Liver (tissue), 9 donors: ENCODE results near the gene LPGAT1. TPM values are rescaled to one million over a fixed set of nuclear protein-coding genes. Genes with fewer than 3 reads are reported as not detected.

Experiments used
- DNase-seq: peaks from one replicate; pipeline ENCODE4 v3.0.0-alpha.2; 2017; ENCODE audit warnings: low spot score
- H3K27ac ChIP-seq, 2 donors: one replicate each; pipeline ENCODE4 v1.7.0; 2013; ENCODE audit warnings: inconsistent platforms in 2 of 2, low read length in 2 of 2, control low read depth in 1 of 2, low read depth in 1 of 2, mild to moderate bottlenecking in 1 of 2
- H3K27me3 ChIP-seq, 4 donors: one replicate each; pipeline versions ENCODE4 v1.6.1 to v1.7.0; 2013; ENCODE audit warnings: low read length in 3 of 4, inconsistent platforms in 1 of 4, mild to moderate bottlenecking in 1 of 4, moderate library complexity in 1 of 4; ENCODE audit not compliant: control insufficient read depth in 4 of 4, insufficient read depth in 4 of 4
- H3K36me3 ChIP-seq, 4 donors: one replicate each; pipeline versions ENCODE4 v1.6.1 to v1.7.0; 2013; ENCODE audit warnings: low read length in 3 of 4, mild to moderate bottlenecking in 3 of 4, low read depth in 1 of 4, moderate library complexity in 1 of 4; ENCODE audit not compliant: control insufficient read depth in 4 of 4, insufficient read depth in 3 of 4
- H3K4me1 ChIP-seq, 4 donors: one replicate each; pipeline versions ENCODE4 v1.6.1 to v1.7.0; 2013; ENCODE audit warnings: low read length in 3 of 4, mild to moderate bottlenecking in 3 of 4, moderate library complexity in 1 of 4; ENCODE audit not compliant: control insufficient read depth in 4 of 4, insufficient read depth in 4 of 4
- H3K4me3 ChIP-seq, 3 donors: one replicate each; pipeline versions ENCODE4 v1.6.1 to v1.7.0; 2013; ENCODE audit warnings: low read length in 3 of 3, control low read depth in 1 of 3, low read depth in 1 of 3, mild to moderate bottlenecking in 1 of 3
- H3K9ac ChIP-seq, 2 donors: one replicate each; pipeline ENCODE4 v1.7.0; 2013; ENCODE audit warnings: low read length in 2 of 2, mild to moderate bottlenecking in 2 of 2, moderate library complexity in 2 of 2, control low read depth in 1 of 2, low read depth in 1 of 2
- H3K9me3 ChIP-seq, 4 donors: one replicate each; pipeline versions ENCODE4 v1.6.1 to v1.7.0; 2013; ENCODE audit warnings: low read length in 3 of 4; ENCODE audit not compliant: control insufficient read depth in 4 of 4
- EGR1 ChIP-seq, 2 donors: IDR thresholded peaks; 2 replicates each; pipeline ENCODE4 v1.6.1; 2016 to 2018; ENCODE audit warnings: antibody characterized with exemption in 2 of 2, low read depth in 2 of 2
- FOXA1 ChIP-seq: IDR thresholded peaks from 2 replicates; pipeline ENCODE4 v1.6.1; 2016; ENCODE audit warnings: antibody characterized with exemption
- FOXA2 ChIP-seq: IDR thresholded peaks from 2 replicates; pipeline ENCODE4 v1.6.1; 2016; ENCODE audit warnings: antibody characterized with exemption
- HNF4A ChIP-seq, 2 donors: conservative IDR thresholded peaks; 2 replicates each; pipeline ENCODE4 v1.6.1; 2016; ENCODE audit warnings: antibody characterized with exemption in 2 of 2, mild to moderate bottlenecking in 2 of 2
- SP1 ChIP-seq: IDR thresholded peaks from 2 replicates; pipeline ENCODE4 v1.6.1; 2018; ENCODE audit warnings: antibody characterized with exemption, mild to moderate bottlenecking
- TAF1 ChIP-seq: conservative IDR thresholded peaks from 2 replicates; pipeline ENCODE4 v1.6.1; 2016; ENCODE audit warnings: antibody characterized with exemption, mild to moderate bottlenecking
- WGBS: extraction: QIAGEN DNeasy Blood & Tissue Kit; methylation state at CpG from one replicate; pipeline ENCODE4 v1.1.7; 2013; 5-methylcytosine and 5-hydroxymethylcytosine counted together
- polyA plus RNA-seq, 2 donors: library from polyadenylated mRNA; stranded (reverse) in 1 of 2; unstranded in 1 of 2; fragments of 200-250 nt in 1 of 2; fragments of >200 nt in 1 of 2; fragmentation: Nextera tagmentation in 1 of 2; extraction: Ambion mirVana in 1 of 2; gene quantifications; one replicate each; pipeline versions ENCODE4 v1.2.1 to v1.2.3, GENCODE V29; 2013 to 2015
- total RNA-seq, 2 donors: library from RNA; depleted of rRNA; stranded (reverse); fragments of >200 nt; gene quantifications; one replicate each; pipeline ENCODE4 v1.2.3, GENCODE V29; 2014
- TF ChIP-seq, protein P1 (sequence below): IDR thresholded peaks from 2 replicates; pipeline ENCODE4 v1.6.1; 2016; ENCODE audit warnings: antibody characterized with exemption, mild to moderate bottlenecking
- TF ChIP-seq, protein P2 (sequence below): IDR thresholded peaks from 2 replicates; pipeline ENCODE4 v1.6.1; 2016; ENCODE audit warnings: antibody characterized with exemption
- TF ChIP-seq, protein P3 (sequence below): IDR thresholded peaks from 2 replicates; pipeline ENCODE4 v1.6.1; 2016; ENCODE audit warnings: antibody characterized with exemption
- TF ChIP-seq, protein P4 (sequence below): IDR thresholded peaks from 2 replicates; pipeline ENCODE4 v1.6.1; 2016; ENCODE audit warnings: antibody characterized with exemption
- TF ChIP-seq, protein P5 (sequence below): fragments of 150-350 bp; IDR thresholded peaks from 2 replicates; pipeline ENCODE4 v1.5.1; 2017; ENCODE audit warnings: improper control_type of control experiment, low read depth, low read length; ENCODE audit not compliant: missing input control
- donor health status: healthy.
- donor health status: healthy.
- donor health status: healthy.
- donor health status: healthy.
- donor health status: healthy.

Gene LPGAT1
- total and polyA plus RNA-seq, 4 donors = 11.6 to 53.8 (median 32.2) TPM

DNA sequence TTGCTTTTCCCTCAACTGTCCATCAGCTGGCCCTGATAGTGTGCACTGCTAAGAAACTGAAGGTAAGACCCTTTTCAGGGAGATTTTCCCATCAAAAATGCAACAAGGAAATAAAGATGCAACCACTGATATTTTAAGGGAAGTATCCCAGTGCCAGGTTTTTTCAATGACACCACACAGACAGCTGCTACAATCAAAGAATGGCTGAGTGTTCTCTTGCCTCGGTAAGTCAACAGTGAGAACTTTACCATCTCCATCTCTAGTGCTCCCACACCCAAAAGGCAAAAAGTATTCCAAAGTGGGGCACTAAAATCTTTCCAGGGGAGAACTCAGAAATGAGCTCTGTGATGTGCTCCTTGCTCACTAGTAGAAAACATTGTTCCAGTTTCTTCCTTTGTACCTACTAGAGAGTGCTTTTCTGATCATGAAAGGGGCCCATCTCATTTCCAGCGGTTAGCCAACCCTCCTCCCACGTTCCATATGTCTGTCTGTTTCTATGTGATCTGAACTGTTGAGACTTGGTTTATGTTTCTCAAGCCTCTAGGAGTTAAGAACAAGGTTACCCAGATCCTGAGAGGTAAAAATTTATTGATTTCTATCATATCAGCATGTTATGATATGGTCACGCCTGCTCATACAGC, 87.6 kb downstream of the LPGAT1 start:
- 90% methylated on average over 4 of the region's 4 CpGs for WGBS
- Histone ChIP-seq H3K4me1 (no peaks in the 10 kb centered on the region), H3K27me3 (no peaks in the 10 kb centered on the region), H3K9ac (no peak overlapping the region), H3K36me3 (peaks cover 2 to 20% (median 9%) of the 10 kb centered on the region in 4 donors), H3K27ac (no peak overlapping the region), H3K4me3 (no peak overlapping the region), H3K9me3 (no peaks in the 10 kb centered on the region)
- TF ChIP-seq, protein P1, sequence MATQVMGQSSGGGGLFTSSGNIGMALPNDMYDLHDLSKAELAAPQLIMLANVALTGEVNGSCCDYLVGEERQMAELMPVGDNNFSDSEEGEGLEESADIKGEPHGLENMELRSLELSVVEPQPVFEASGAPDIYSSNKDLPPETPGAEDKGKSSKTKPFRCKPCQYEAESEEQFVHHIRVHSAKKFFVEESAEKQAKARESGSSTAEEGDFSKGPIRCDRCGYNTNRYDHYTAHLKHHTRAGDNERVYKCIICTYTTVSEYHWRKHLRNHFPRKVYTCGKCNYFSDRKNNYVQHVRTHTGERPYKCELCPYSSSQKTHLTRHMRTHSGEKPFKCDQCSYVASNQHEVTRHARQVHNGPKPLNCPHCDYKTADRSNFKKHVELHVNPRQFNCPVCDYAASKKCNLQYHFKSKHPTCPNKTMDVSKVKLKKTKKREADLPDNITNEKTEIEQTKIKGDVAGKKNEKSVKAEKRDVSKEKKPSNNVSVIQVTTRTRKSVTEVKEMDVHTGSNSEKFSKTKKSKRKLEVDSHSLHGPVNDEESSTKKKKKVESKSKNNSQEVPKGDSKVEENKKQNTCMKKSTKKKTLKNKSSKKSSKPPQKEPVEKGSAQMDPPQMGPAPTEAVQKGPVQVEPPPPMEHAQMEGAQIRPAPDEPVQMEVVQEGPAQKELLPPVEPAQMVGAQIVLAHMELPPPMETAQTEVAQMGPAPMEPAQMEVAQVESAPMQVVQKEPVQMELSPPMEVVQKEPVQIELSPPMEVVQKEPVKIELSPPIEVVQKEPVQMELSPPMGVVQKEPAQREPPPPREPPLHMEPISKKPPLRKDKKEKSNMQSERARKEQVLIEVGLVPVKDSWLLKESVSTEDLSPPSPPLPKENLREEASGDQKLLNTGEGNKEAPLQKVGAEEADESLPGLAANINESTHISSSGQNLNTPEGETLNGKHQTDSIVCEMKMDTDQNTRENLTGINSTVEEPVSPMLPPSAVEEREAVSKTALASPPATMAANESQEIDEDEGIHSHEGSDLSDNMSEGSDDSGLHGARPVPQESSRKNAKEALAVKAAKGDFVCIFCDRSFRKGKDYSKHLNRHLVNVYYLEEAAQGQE = no peak
- TF ChIP-seq FOXA1 (no peak), SP1 (no peak), TAF1 (no peak), FOXA2 (no peak), HNF4A (conservative IDR thresholded peaks at IDR 0.05) (no peak)
- TF ChIP-seq, protein P2, sequence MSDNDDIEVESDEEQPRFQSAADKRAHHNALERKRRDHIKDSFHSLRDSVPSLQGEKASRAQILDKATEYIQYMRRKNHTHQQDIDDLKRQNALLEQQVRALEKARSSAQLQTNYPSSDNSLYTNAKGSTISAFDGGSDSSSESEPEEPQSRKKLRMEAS = no peak
- TF ChIP-seq, protein P3, sequence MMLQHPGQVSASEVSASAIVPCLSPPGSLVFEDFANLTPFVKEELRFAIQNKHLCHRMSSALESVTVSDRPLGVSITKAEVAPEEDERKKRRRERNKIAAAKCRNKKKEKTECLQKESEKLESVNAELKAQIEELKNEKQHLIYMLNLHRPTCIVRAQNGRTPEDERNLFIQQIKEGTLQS = no peak
- DNase-seq = no peak

DNA sequence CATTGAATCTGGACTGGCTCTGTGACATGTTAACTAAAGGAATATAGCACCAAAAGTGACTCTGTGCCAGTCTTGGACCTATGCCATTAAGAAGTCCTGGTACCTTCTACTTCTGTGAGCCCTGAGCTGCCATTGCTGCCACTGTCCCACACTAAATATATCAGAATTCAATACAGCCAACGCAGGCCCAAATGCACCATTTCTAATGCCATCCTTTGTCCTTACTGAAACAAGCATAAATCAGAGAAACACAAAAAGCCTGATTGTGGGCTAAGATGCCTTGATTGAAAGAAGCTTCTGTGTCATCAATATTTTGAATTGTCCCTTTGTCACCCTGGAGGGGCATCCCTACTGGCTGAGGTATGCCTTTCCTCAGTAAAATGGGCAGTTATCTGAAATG, 88.3 kb downstream of the LPGAT1 start:
- TF ChIP-seq FOXA1 (no peak), EGR1 (IDR thresholded peaks at IDR 0.05; ENCODE audit: low read depth in 2 of 2) (no peak)
- TF ChIP-seq, protein P4, sequence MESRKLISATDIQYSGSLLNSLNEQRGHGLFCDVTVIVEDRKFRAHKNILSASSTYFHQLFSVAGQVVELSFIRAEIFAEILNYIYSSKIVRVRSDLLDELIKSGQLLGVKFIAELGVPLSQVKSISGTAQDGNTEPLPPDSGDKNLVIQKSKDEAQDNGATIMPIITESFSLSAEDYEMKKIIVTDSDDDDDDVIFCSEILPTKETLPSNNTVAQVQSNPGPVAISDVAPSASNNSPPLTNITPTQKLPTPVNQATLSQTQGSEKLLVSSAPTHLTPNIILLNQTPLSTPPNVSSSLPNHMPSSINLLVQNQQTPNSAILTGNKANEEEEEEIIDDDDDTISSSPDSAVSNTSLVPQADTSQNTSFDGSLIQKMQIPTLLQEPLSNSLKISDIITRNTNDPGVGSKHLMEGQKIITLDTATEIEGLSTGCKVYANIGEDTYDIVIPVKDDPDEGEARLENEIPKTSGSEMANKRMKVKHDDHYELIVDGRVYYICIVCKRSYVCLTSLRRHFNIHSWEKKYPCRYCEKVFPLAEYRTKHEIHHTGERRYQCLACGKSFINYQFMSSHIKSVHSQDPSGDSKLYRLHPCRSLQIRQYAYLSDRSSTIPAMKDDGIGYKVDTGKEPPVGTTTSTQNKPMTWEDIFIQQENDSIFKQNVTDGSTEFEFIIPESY = no peak
- Histone ChIP-seq H3K27ac (no peak overlapping the region), H3K4me1 (no peaks in the 10 kb centered on the region), H3K27me3 (no peaks in the 10 kb centered on the region), H3K36me3 (peaks cover 0 to 13% (median 4%) of the 10 kb centered on the region in 4 donors), H3K9me3 (no peaks in the 10 kb centered on the region), H3K9ac (no peak overlapping the region), H3K4me3 (no peak overlapping the region)
- no peak for DNase-seq
- 99% methylated on average over 1 of the region's 1 CpG for WGBS

DNA sequence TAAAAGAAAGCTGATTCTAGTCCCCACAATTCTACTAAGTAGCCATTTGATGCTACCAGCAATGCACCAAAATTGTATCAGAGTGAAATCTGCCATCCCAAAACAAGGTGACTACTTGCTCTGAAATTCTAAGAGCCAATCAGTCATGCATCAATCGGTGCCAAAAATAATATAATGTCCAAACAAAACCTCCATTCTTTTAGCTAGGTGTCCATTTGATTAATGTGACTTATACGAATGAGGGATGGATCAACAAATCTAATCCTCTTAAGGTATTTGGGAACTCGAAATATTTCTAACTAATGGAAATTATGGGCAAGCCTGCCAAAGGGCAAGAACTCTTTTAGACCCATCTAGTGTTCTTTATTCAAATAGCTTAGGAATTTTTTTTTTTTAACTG, 88.8 kb downstream of the LPGAT1 start:
- no peak for DNase-seq
- TF ChIP-seq, protein P5, sequence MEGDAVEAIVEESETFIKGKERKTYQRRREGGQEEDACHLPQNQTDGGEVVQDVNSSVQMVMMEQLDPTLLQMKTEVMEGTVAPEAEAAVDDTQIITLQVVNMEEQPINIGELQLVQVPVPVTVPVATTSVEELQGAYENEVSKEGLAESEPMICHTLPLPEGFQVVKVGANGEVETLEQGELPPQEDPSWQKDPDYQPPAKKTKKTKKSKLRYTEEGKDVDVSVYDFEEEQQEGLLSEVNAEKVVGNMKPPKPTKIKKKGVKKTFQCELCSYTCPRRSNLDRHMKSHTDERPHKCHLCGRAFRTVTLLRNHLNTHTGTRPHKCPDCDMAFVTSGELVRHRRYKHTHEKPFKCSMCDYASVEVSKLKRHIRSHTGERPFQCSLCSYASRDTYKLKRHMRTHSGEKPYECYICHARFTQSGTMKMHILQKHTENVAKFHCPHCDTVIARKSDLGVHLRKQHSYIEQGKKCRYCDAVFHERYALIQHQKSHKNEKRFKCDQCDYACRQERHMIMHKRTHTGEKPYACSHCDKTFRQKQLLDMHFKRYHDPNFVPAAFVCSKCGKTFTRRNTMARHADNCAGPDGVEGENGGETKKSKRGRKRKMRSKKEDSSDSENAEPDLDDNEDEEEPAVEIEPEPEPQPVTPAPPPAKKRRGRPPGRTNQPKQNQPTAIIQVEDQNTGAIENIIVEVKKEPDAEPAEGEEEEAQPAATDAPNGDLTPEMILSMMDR = no peak
- TF ChIP-seq, protein P3 = no peak
- TF ChIP-seq, protein P2 = no peak
- TF ChIP-seq SP1 = no peak
- Histone ChIP-seq H3K27me3 (no peaks in the 10 kb centered on the region), H3K36me3 (peaks cover 0 to 8% (median 2%) of the 10 kb centered on the region in 4 donors), H3K27ac (no peak overlapping the region), H3K4me1 (no peaks in the 10 kb centered on the region), H3K4me3 (no peak overlapping the region), H3K9ac (no peak overlapping the region), H3K9me3 (no peaks in the 10 kb centered on the region)
- 92% methylated on average over 3 of the region's 3 CpGs for WGBS
